ENCODE measurements around the gene ITPR2.

The ITPR2 gene

DNA sequence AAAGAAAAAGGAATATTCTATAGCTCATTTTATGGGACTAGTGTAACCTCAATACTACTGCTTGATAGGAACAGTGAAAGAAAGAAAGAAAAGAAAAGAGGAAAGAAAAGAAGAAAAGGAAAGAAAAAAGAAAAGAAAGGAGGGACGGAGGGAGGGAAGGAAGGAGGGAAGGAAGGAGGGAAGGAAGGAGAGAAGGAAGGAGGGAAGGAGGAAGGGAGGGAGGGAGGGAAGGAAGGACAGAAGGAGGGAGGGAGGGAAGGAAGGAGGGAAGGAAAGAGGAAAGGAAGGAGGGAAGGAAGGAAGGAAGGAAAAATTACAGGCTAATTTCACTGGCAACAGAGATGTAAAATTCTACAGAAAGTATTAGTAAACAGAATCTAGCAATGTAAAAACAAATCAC, 215.5 kb downstream of the ITPR2 start:
- Histone ChIP-seq H3K79me2 (ENCODE audit: low read length) (no peaks in the 10 kb centered on the region), H3K36me3 (replicated peaks; ENCODE audit: insufficient read depth, low read length) (no peaks in the 10 kb centered on the region), H3K4me2 (ENCODE audit: low read depth, low read length) (no peak overlapping the region), H2AFZ (ENCODE audit: low read length) (no peak overlapping the region), H3F3A (ENCODE audit: insufficient read depth, low read length) (no peaks in the 10 kb centered on the region), H4K20me1 (ENCODE audit: insufficient read depth, low read length) (no peaks in the 10 kb centered on the region), H3K4me1 (ENCODE audit: low read length) (no peaks in the 10 kb centered on the region), H3K9me3 (replicated peaks; ENCODE audit: insufficient read depth, low read length) (no peaks in the 10 kb centered on the region), H3K27me3 (replicated peaks; ENCODE audit: insufficient read depth, low read length) (no peaks in the 10 kb centered on the region), H3K9ac (ENCODE audit: low read length) (no peak overlapping the region), H3K27ac (ENCODE audit: low read length) (no peak overlapping the region), H3K9me2 (replicated peaks; ENCODE audit: insufficient read depth, low read length) (no peaks in the 10 kb centered on the region), H3K4me3 (ENCODE audit: low read length) (no peak overlapping the region)
- TF ChIP-seq EZH2phosphoT487 (IDR thresholded peaks at IDR 0.05; ENCODE audit: low read length) = no peak
- no peak for TF ChIP-seq CTCF (IDR thresholded peaks at IDR 0.05; ENCODE audit: low read length)
- TF ChIP-seq EZH2 (optimal IDR thresholded peaks at IDR 0.05; ENCODE audit: low read depth, low read length) = no peak
- DNase-seq = no peak

- Histone ChIP-seq H3K4me2 (ENCODE audit: low read depth, low read length) (no peak overlapping the region), H3K27ac (ENCODE audit: low read length) (no peak overlapping the region), H2AFZ (ENCODE audit: low read length) (no peak overlapping the region), H3F3A (ENCODE audit: insufficient read depth, low read length) (no peaks in the 10 kb centered on the region), H4K20me1 (ENCODE audit: insufficient read depth, low read length) (no peaks in the 10 kb centered on the region), H3K9ac (ENCODE audit: low read length) (no peak overlapping the region), H3K9me2 (replicated peaks; ENCODE audit: insufficient read depth, low read length) (no peaks in the 10 kb centered on the region), H3K9me3 (replicated peaks; ENCODE audit: insufficient read depth, low read length) (no peaks in the 10 kb centered on the region), H3K4me3 (ENCODE audit: low read length) (no peak overlapping the region), H3K4me1 (ENCODE audit: low read length) (no peaks in the 10 kb centered on the region), H3K79me2 (ENCODE audit: low read length) (no peaks in the 10 kb centered on the region), H3K27me3 (replicated peaks; ENCODE audit: insufficient read depth, low read length) (no peaks in the 10 kb centered on the region), H3K36me3 (replicated peaks; ENCODE audit: insufficient read depth, low read length) (no peaks in the 10 kb centered on the region)
- DNase-seq = no peak
- TF ChIP-seq CTCF (IDR thresholded peaks at IDR 0.05; ENCODE audit: low read length) (peak; percentile 34), EZH2 (optimal IDR thresholded peaks at IDR 0.05; ENCODE audit: low read depth, low read length) (no peak), EZH2phosphoT487 (IDR thresholded peaks at IDR 0.05; ENCODE audit: low read length) (no peak)
These were observed 218.9 kb downstream of the ITPR2 start for GRCh38 chr12:26614011-26614616.

- no peaks in the 10 kb centered on the region for H3K36me3 ChIP-seq (replicated peaks; ENCODE audit: insufficient read depth, low read length)
- no peaks in the 10 kb centered on the region for H4K20me1 ChIP-seq (ENCODE audit: insufficient read depth, low read length)
- no peak overlapping the region for H3K4me3 ChIP-seq (ENCODE audit: low read length)
- no peaks in the 10 kb centered on the region for H3K9me3 ChIP-seq (replicated peaks; ENCODE audit: insufficient read depth, low read length)
- TF ChIP-seq EZH2 (optimal IDR thresholded peaks at IDR 0.05; ENCODE audit: low read depth, low read length) (no peak), CTCF (IDR thresholded peaks at IDR 0.05; ENCODE audit: low read length) (no peak), EZH2phosphoT487 (IDR thresholded peaks at IDR 0.05; ENCODE audit: low read length) (no peak)
- H3K79me2 ChIP-seq (ENCODE audit: low read length) = no peaks in the 10 kb centered on the region
- no peak overlapping the region for H2AFZ ChIP-seq (ENCODE audit: low read length)
- no peak overlapping the region for H3K9ac ChIP-seq (ENCODE audit: low read length)
- no peaks in the 10 kb centered on the region for H3K4me1 ChIP-seq (ENCODE audit: low read length)
- no peak for DNase-seq
- no peak overlapping the region for H3K27ac ChIP-seq (ENCODE audit: low read length)
- H3K4me2 ChIP-seq (ENCODE audit: low read depth, low read length) = no peak overlapping the region
- no peaks in the 10 kb centered on the region for H3K9me2 ChIP-seq (replicated peaks; ENCODE audit: insufficient read depth, low read length)
- no peaks in the 10 kb centered on the region for H3F3A ChIP-seq (ENCODE audit: insufficient read depth, low read length)
- H3K27me3 ChIP-seq (replicated peaks; ENCODE audit: insufficient read depth, low read length) = no peaks in the 10 kb centered on the region
These were observed 220.8 kb downstream of the ITPR2 start for GRCh38 chr12:26612203-26612602.

All from MM.1S (cell line).